Activated CD8-positive, alpha-beta memory T cell treated with anti-CD3 and anti-CD28 coated beads for 1 hour (primary cell): ENCODE results near the gene SLC39A11.
"Not testable (repeated sequence)": the region's sequence is repeated elsewhere in the genome, so short reads cannot be mapped to it uniquely, and the experiment has no call there.

Experiments used
- DNase-seq, 2 donors: peaks; one replicate each; pipeline ENCODE4 v3.0.0-alpha.2; 2020; ENCODE audit warnings: low read depth in 1 of 2; ENCODE audit errors: extremely low read depth in 1 of 2

Gene SLC39A11

DNA sequence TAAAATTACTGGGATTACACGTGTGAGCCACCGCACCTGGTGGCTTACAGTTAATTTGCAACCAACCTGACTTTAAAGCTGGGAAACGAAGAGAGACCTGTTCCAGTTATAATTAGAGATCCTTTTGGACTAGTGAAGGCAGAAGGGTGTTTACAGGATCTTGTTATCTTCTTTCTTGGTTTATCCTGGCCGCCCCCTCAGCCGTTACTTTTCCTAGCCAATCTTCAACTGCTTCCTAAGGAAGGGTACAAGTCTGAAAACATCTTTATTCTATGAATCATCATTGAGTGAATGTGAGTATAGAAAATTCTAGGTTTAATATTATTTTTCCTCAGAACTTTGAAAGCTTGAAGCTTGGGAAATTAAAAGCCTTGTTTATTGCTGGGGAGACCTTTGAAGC, 286.5 kb downstream of the SLC39A11 start:
- DNase-seq: no peak

DNA sequence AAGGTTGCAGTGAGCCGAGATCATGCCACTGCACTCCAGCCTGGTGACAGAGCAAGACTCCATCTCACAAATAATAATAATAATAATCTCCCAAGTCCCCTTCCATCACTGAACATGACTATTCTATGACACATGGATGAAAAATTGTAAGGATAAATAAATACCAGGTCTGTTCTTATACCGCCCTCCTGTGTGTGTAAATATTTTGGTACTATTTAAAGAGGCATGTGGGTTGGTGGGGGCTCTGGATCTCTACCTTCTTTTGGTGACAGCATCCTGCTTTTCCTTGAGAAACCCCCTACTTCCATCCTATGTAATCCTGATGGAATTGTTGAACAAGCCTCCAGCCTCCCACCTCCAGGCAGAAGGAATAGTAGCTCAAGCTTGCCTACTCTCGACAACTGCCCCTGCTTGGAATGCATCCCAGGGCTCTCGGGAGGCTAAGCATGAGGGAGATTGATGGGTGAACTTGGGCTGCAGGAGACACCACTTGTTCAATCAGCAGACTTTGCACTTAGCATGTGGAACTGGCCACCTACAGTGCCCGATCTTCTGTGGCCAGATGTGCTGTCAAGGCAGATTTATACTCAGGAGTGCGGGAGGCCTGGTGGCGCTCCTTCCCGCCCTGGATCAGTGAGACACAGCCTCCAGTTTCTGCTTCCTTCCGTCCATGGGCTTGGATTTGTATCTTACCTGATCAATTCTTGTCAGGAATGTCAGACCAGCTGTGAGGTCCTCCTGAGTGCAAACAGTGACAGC, 287.4 kb downstream of the SLC39A11 start:
- no peak for DNase-seq

DNA sequence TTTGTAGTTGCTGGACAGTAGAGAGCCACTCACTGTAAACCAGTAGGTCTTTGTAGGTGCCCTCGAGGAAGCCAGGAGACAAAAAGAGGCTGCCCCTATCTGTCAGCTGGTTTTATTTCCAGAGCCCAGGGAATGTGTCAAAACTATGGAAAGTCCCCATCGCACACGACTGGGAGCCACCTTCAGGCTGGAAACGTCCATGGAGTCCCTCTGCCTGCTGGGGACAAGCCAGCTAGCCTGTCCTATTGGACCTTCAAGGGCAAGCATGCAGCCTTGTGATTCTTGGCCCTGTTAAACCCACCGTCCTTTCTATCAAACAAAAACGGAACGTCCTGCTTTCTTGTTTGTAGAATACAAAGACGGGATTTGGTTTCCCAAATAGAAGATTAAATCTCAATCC, 289.8 kb downstream of the SLC39A11 start:
- no peak for DNase-seq

DNA sequence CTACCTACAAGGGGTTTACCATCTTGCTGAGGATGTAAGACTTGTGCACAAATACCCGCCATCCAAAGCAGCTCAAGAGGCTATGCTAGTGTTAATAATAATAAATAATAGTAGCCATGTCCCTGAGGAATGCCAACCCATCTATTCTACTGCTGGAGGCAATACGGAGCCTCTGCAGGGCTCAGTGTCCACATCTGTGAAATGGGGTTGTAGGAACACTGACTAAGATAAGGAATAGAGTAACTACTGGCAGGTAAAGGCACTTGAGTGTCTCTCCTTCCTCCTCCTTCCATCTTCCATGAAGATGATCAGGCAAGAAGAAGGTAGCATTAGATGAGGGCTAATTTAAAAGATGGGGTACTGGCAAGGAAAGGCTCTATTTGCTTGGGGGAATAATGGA, 295.3 kb downstream of the SLC39A11 start:
- DNase-seq: no peak

DNA sequence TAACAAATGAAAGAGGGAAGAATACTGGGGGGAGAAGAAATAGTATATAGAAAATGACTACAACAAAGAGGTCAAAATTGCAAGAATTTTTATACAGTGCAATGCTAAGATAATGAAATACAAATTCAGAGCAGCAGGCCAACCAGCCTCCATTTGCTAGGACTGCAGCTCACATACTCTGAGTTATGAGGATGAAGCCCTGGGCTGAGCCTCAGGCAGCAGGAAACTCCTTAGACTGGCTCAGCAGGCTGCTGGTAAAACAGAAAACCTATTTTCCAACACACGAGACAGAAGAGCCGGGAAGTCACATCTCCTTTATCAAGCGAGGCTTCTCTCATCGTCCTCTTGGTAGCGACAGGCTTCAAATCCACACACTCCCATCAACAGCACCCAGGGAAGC, 296.5 kb downstream of the SLC39A11 start:
- DNase-seq: no peak

DNA sequence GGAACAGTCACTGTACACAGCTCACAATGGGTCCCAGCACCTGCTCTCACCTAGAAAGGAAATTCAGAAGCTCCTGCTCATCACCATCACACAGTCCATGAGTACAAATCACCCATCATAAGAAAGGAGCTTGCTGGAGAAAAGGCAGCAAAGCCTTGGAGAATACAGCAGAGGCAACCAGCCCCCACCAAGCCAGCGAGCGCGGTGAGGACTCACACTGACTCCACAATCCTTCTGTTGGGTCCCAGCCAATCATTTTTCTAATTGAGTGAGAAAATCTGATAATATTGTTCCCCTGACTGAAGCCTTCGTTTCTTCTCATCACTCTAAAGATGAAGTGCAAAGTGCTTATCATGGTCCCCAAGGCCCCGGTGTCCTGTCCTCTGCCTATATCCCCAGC, 298.3 kb downstream of the SLC39A11 start:
- no peak for DNase-seq

DNA sequence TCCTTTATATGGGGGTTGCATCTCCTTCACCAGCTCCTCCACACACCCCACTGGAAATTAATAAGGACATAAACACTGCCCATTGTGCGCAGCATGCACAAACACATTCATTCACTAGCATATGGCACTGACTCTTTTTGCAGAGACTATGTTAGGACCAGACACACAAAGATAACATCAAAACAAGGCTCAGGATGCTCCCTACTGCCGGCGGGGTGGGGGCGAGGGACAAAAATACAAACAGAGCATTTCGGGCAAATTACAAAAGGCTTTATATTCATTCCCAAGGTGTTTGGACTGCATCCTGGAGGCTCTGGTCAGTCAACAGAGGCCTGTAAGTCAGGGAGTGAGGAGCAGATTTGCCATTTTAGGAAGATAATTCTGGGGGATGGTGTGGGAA, 299.7 kb downstream of the SLC39A11 start:
- DNase-seq: no peak

DNA sequence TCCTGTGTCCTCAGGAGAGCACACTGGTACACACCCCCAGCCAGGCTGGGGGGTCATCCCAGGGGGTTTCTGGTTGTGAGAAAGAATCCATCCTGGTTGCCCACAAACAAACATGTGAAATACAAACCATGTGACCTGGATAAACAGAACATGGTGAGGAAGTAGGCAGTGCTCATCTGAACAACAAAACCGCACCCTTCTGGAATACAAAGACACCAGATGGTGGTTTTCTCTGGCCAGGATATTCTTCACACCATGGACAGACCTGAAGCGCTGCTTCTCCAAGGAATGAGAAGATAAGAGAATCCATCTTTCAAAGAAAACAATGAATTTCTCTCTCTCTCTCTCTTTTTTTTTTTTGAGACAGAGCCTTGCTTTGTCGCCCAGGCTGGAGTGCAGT, 302.3 kb downstream of the SLC39A11 start:
- DNase-seq: no peak

DNA sequence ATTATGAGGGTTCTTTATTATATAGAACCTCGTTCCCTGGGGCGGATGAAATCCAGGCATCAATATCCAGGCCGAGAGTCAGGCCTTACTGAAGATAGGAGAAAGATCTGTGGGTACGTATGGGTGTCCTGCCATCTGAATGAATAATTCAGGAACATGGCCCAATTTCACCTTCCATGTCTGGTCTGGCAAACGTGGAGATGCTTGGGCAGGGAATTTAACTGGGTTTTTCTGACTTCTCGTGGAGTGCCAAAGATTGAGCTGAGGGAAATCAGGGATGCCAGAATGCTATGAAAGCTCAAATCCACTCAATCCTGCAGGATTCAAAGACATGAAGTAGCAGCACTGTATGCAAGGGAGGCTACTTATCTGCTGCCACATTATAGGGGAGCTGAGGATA, 302.8 kb downstream of the SLC39A11 start:
- no peak for DNase-seq

DNA sequence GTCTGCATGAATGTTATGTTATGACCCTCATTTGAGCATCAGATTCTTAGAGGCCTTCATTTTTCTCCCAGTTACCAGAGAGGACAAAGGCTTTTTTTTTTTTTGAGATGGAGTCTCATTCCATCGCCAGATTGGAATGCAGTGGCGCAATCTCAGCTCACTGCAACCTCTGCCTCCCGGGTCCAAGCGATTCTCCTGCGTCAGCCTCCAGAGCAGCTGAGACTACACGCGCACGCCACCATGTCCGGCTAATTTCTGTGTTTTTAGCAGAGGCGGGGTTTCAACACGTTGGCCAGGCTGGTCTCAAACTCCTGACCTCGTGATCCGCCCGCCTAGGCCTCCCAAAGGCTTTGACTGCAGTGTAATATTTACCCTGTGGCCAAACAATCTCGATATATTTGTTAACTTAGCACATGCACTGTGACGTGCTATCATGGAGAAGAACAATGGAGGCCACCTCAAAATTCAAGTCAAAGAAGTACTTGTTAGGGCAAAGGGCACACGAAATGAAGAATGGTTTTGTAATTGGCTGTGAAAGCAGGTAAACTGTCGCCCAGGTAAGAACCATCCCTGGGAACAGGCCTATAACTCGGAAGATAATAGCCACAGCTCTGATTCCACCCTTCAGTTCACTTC, 303.4 kb downstream of the SLC39A11 start:
- DNase-seq: no peak

DNA sequence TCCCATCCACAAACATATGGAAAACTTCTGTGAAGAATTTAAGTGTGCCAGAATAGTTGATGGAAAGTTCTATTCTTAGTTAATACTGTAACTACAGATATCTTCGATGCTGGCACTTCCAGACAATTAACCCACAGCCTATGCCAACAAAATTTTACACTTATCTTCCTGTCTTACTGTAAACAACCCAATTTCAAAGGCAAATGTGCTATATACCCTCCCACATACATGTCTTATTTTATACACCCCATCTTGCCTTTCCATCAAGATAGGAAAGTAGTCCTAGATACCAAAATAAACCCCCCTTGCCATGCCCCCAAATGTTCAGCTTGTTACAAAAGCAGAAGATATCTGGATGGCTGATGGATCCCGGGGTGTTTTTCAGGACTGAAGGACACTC, 306.3 kb downstream of the SLC39A11 start:
- DNase-seq: no peak

DNA sequence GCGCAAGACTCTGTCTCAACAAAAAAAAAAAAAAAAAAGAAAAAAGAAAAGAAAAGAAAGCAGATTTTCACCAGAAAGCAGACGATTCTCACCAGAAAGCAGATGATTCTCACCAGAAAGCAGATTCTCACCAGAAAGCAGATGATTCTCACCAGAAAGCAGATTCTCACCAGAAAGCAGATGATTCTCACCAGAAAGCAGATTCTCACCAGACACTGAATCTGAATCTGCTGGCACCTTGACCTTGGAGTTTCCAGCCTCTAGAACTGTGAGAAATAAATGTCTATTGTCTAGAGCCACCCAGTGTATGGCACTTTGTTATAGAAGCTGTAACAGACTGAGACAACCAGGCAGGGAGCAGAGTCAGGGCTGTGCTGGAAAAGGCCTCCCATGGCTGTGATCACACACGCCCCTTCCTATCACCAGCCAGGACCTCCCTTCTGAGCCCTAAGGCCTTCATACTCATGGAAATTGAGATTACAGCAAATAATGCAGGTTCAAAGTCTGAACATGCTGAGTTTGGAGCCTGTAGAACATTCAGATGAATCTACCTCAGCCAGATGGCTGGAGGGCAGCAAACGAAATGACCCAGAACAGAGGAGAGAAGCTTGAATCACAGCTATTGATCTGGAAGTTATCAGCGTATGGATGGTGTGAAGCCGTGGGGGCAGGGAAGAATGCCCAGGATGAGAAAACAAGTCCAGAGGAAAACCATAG, 309.3 kb downstream of the SLC39A11 start:
- DNase-seq: no peak

DNA sequence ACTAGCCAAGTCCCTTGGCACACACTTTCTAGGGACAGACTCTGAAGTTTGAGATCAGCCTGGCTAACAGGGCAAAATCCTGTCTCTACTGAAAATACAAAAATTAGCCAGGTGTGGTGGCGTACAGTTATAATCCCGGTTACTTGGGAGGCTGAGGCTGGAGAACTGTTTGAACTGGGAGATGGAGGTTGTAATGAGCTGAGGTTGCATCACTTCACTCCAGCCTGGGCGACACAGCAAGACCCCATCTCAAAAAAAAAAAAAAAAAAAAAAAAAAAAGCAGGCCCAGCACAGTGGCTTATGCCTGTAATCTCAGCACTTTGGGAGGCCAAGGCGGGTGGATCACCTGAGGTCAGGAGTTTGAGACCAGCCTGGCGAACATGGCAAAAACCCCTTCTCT, 310.1 kb downstream of the SLC39A11 start:
- not testable (repeated sequence) for DNase-seq

DNA sequence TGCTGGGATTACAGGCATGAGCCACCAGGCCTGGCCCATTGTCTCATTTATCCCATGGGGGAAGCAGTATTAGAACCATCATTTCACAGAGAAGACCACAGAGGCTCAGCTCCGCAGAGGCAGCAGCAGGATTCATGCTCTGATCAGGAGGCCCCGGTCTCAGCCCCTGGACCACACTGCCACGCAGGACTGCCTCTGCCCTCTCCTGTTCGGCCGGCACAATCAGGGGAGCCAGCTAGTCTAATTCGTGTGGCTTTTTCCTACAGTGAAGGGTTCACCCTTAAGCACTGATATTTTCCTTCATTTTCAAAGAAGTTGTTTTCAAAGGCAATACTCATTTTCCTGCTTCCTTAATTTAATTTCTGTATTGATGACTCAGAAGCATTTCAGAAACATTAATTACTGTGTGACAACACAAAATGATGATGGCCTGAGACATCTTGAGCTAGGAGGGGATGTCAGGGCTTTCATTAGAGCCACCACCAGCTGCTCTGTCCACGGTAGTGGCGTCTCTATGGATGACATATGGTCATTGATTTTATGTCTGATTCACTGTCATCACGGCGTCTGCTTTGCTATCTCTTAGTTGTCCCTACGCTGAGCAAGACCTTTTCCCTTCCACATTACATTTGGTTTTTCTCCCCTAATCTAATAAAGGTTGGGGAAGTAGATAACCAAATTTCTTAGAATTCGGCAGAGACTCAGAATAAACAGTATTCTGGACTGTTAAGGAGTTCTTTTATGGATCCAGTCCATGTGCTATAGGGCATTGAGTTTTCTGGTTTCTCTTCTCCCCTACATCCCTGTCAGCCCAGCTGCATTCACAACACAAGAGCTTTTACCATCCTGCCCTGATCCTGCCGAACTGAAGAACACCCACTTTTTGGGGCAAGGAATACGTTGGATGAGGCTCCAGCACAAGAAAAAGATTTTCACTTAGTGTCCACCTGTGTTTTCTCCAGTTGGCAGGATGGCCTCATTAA, 314.0 kb downstream of the SLC39A11 start:
- DNase-seq: no peak

DNA sequence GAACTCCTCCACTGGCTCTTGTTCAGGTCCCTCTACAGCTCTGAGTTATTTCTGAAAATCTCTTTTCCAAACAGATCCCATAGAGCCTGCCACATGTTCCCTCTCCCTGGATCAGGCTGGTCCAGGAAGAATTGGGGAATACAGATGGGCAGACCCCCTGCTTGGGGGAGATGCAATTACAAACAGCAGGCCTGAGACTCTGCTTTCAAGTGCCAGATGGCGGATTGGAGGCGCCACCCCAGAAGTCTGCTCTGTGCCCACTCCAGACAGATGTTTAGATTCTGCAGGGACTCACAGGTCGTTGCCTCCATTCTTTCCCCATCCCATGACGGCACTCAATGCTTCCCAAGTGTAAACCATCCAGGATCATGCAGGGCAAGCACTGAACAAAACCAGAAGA, 316.6 kb downstream of the SLC39A11 start:
- DNase-seq: no peak

DNA sequence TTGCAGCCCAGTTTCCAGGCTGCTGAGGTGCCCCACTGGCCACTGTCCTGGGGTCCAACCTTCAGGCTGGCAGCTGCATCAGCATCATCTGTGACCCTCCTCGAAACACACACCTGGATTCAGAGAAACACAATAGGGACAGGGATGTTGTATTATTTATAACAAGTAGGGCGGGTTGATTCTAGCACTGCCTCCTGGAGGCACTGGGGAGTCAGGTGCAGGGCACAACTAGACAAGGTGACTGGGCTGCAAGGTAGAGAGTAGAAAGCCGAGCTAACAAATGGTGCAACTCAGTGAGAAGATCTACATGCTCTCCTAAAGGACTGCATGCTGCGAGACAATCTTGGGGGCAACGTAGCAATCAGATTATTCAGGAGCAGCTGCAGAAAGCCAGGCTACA, 317.3 kb downstream of the SLC39A11 start:
- no peak for DNase-seq

DNA sequence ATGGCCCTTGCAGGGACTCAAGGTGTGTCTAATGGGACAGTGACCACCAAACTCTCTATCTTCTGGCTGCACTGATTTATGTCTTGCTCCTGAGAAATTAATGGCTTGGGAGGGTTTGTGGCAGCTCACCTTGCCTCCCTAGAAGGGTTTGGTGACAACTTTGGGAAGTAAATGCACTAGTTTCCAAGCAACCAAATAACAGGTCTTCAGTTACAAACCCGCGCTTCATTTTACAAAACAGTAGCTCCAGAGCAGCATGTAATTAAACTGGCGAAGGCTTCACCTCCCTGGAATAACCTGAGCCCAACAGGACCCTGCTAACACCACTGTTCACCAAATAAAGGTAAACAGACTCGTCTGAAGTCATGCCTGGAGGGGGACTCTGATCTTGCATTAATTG, 318.3 kb downstream of the SLC39A11 start:
- no peak for DNase-seq

DNA sequence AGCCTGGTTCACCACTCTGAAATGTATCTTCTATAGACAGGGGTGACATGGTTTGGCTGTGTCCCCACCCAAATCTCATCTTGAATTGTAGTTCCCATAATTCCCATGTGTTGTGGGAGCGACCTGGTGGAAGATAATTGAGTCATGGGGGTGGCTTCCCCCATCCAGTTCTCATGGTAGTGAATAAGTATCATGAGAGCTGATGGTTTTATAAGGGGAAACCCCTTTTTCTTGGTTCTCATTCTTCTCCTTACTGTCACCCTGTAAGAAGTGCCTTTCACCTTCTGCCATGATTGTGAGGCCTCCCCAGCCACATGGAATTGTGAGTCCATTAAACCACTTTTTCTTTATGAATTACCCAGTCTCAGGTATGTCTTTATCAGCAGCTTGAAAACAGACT, 319.3 kb downstream of the SLC39A11 start:
- not testable (repeated sequence) for DNase-seq

DNA sequence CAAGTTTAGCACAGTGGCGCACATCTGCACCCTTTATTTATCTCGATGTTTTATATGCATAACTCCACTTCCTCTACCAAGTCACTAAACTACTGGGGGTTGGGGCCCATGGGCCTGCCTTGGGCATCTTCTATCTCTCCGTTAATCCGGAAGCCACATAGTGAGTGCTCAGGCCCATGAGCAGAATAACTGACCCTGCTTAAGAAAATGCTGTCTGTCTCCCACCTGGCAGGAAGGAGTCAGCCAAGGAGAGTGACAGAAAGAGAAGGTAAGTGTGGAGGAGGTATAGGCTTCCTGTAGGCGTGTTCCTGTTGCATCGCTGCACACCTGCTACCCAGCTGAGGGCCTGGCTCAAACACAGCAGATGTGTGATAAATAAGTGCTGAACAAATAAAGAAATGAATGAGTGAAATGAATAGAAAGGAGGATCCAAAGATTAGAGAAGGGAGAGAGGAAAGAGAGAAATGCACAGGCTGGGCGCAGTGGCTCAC, 320.1 kb downstream of the SLC39A11 start:
- no peak for DNase-seq

DNA sequence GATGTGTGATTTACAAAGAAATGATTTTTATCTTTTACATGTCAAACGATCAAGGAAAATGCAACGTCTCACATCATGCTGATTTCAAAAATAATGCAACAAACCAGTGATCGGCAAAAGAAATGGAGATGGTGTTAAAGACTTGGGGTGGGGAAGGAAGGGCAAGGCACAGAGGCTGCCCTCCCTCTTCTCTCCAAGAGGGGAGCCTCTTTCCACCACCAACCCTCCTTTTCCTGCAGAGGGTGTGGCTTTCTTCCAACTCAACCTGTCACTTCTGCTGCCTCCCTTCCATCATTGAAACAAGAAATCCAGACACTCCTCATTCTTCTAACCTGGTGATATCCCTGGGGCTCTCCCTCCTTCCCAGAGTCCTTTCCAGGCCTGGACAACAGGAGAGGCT, 320.8 kb downstream of the SLC39A11 start:
- DNase-seq: no peak
